ENCODE results near the gene CCNYL1. TPM values are rescaled to one million over a fixed set of nuclear protein-coding genes. Genes with fewer than 3 reads are reported as not detected.

Gene CCNYL1
- total RNA-seq: 67.2 and 82.4 TPM in 2 replicates

GRCh38 chr2:207710814-207711740 lies at the start of gene CCNYL1:
TSS of gene CCNYL1 (plus strand) at chr2:207711640. CDS start at chr2:207711897, 257 bp downstream.

Small RNA genes within 50 kb of the gene (small RNA-seq; reads per million reads assigned to genes)
- not detected for gene RF00019
- gene RNU6-664P: not detected

Other genes with a start within 250 kb of the CCNYL1 start
- gene CREB1, start 181.7 kb upstream of the CCNYL1 start, total RNA-seq: 55.5 and 61.1 TPM in 2 replicates
- gene METTL21A, start 86.2 kb upstream of the CCNYL1 start, total RNA-seq: 14.5 and 25.7 TPM in 2 replicates
- 3.3 and 5.2 TPM in 2 replicates for gene FZD5, start 58.3 kb downstream of the CCNYL1 start, total RNA-seq